Loucy (cell line): ENCODE measurements around the gene QSOX1.
A peak's percentile ranks its signal among the peaks of the same experiment; 100 is the strongest.

Source experiments
- H2AFZ ChIP-seq: fragments of 200-600 bp; sonication (generic); 2 replicates; pipeline ENCODE4 v1.6.0; 2016; ENCODE audit warnings: antibody characterized with exemption, mild to moderate bottlenecking, low read length, moderate library complexity
- H3F3A ChIP-seq: fragments of 200-600 bp; 2 replicates; pipeline ENCODE4 v1.6.0; 2016; ENCODE audit warnings: antibody characterized with exemption, low read depth, mild to moderate bottlenecking
- H3K27me3 ChIP-seq: fragments of 200-600 bp; sonication (generic); 2 replicates; pipeline ENCODE4 v1.6.1; 2014; ENCODE audit warnings: low read length, mild to moderate bottlenecking; ENCODE audit not compliant: insufficient read depth, poor library complexity, severe bottlenecking
- H3K36me3 ChIP-seq: fragments of 200-600 bp; sonication (generic); 2 replicates; pipeline ENCODE4 v1.6.1; 2016; ENCODE audit warnings: low read length; ENCODE audit not compliant: insufficient read depth
- H3K4me1 ChIP-seq: fragments of 200-600 bp; sonication (generic); 2 replicates; pipeline ENCODE4 v1.5.1; 2014; ENCODE audit warnings: low read length, mild to moderate bottlenecking; ENCODE audit not compliant: insufficient read depth, poor library complexity, severe bottlenecking
- H3K4me2 ChIP-seq: fragments of 200-600 bp; sonication (generic); 2 replicates; pipeline ENCODE4 v1.6.0; 2014; ENCODE audit warnings: antibody characterized with exemption, low read length, low read depth, mild to moderate bottlenecking; ENCODE audit not compliant: poor library complexity, severe bottlenecking
- H3K4me3 ChIP-seq: fragments of 200-600 bp; sonication (generic); 2 replicates; pipeline ENCODE4 v1.5.1; 2014; ENCODE audit warnings: low read length, mild to moderate bottlenecking, mixed read lengths; ENCODE audit not compliant: poor library complexity, severe bottlenecking
- H3K79me2 ChIP-seq: fragments of 200-600 bp; sonication (generic); 2 replicates; pipeline ENCODE4 v1.6.1; 2014; ENCODE audit warnings: low read length; ENCODE audit not compliant: insufficient read depth
- H3K9ac ChIP-seq: fragments of 200-600 bp; sonication (generic); 2 replicates; pipeline ENCODE4 v1.6.0; 2014; ENCODE audit warnings: mild to moderate bottlenecking, low read depth, low read length, moderate library complexity; ENCODE audit not compliant: poor library complexity, severe bottlenecking
- H3K9me2 ChIP-seq: fragments of 200-600 bp; sonication (generic); replicated peaks from 2 replicates; pipeline ENCODE4 v1.6.1; 2016; ENCODE audit warnings: low read depth, low read length, mixed read lengths
- H3K9me3 ChIP-seq: fragments of 200-600 bp; sonication (generic); 2 replicates; pipeline ENCODE4 v1.6.1; 2014; ENCODE audit warnings: mild to moderate bottlenecking, antibody characterized with exemption, low read length, low read depth; ENCODE audit not compliant: insufficient read depth
- H4K20me1 ChIP-seq: fragments of 200-600 bp; sonication (generic); 2 replicates; pipeline ENCODE4 v1.6.0; 2014; ENCODE audit warnings: antibody characterized with exemption, low read length, mild to moderate bottlenecking; ENCODE audit not compliant: insufficient read depth, poor library complexity, severe bottlenecking
- CTCF ChIP-seq: fragments of 200-600 bp; sonication (generic); conservative IDR thresholded peaks from 2 replicates; pipeline ENCODE4 v1.5.1; 2014; ENCODE audit warnings: mild to moderate bottlenecking, antibody characterized with exemption, low read length
- EZH2phosphoT487 ChIP-seq: fragments of 200-600 bp; IDR thresholded peaks from 2 replicates; pipeline ENCODE4 v1.6.1; 2018; ENCODE audit warnings: antibody characterized with exemption, mild to moderate bottlenecking, moderate library complexity, borderline replicate concordance

QSOX1 gene

GRCh38 chr1:180167721-180168467 lies 13.2 kb downstream of the QSOX1 start:
- H3K4me2 ChIP-seq = no peak overlapping the region
- TF ChIP-seq CTCF (no peak), EZH2phosphoT487 (no peak)
- no peaks in the 10 kb centered on the region for H3F3A ChIP-seq
- no peaks in the 10 kb centered on the region for H3K9me2 ChIP-seq
- H3K36me3 ChIP-seq = peaks cover 44% of the 10 kb centered on the region; the same call in 1 of the 2 replicates
- no peaks in the 10 kb centered on the region for H3K27me3 ChIP-seq
- H3K4me3 ChIP-seq = no peak overlapping the region
- H3K4me1 ChIP-seq = peaks cover 13% of the 10 kb centered on the region
- no peak overlapping the region for H3K9ac ChIP-seq
- no peaks in the 10 kb centered on the region for H4K20me1 ChIP-seq
- peaks cover 36% of the 10 kb centered on the region for H3K79me2 ChIP-seq
- H3K9me3 ChIP-seq = no peaks in the 10 kb centered on the region
- no peak overlapping the region for H2AFZ ChIP-seq

GRCh38 chr1:180168786-180169639 lies 14.3 kb downstream of the QSOX1 start:
- peaks cover 50% of the 10 kb centered on the region; the same call in 1 of the 2 replicates for H3K36me3 ChIP-seq
- peaks cover 25% of the 10 kb centered on the region for H3K79me2 ChIP-seq
- H3K4me3 ChIP-seq = no peak overlapping the region
- no peaks in the 10 kb centered on the region for H3K27me3 ChIP-seq
- H2AFZ ChIP-seq = no peak overlapping the region
- H3K9ac ChIP-seq = no peak overlapping the region
- TF ChIP-seq CTCF (peak; percentile 80), EZH2phosphoT487 (no peak)
- H3K4me1 ChIP-seq = peaks cover 1% of the 10 kb centered on the region
- H4K20me1 ChIP-seq = no peaks in the 10 kb centered on the region
- no peaks in the 10 kb centered on the region for H3K9me2 ChIP-seq
- H3F3A ChIP-seq = no peaks in the 10 kb centered on the region
- no peak overlapping the region for H3K4me2 ChIP-seq
- no peaks in the 10 kb centered on the region for H3K9me3 ChIP-seq

- no peaks in the 10 kb centered on the region for H3K9me3 ChIP-seq
- H3K9ac ChIP-seq = no peak overlapping the region
- no peaks in the 10 kb centered on the region for H4K20me1 ChIP-seq
- H3K9me2 ChIP-seq = no peaks in the 10 kb centered on the region
- TF ChIP-seq EZH2phosphoT487 (no peak), CTCF (no peak)
- no peaks in the 10 kb centered on the region for H3K27me3 ChIP-seq
- H3K4me3 ChIP-seq = no peak overlapping the region
- peaks cover 18% of the 10 kb centered on the region for H3K79me2 ChIP-seq
- no peaks in the 10 kb centered on the region for H3F3A ChIP-seq
- H3K4me1 ChIP-seq = no peaks in the 10 kb centered on the region
- no peak overlapping the region for H3K4me2 ChIP-seq
- H3K36me3 ChIP-seq = peaks cover 52% of the 10 kb centered on the region; the same call in 1 of the 2 replicates
- H2AFZ ChIP-seq = no peak overlapping the region
Observed at GRCh38 chr1:180169640-180170195, 15.0 kb downstream of the QSOX1 start.
